Activated CD8-positive, alpha-beta memory T cell treated with anti-CD3 and anti-CD28 coated beads, Interleukin-2, amount 50 U/mL, for 4 hours (primary cell): ENCODE data around the gene ZNF493.

Experiments used
- DNase-seq: peaks from one replicate; pipeline ENCODE4 v3.0.0-alpha.2; 2020

The ZNF493 gene

GRCh38 chr19:21463449-21464105 lies 66.6 kb downstream of the ZNF493 start:
- DNase-seq: no peak

GRCh38 chr19:21466627-21467026 lies 69.7 kb downstream of the ZNF493 start:
- DNase-seq: no peak

GRCh38 chr19:21468791-21469190 lies 71.9 kb downstream of the ZNF493 start:
- DNase-seq: no peak

GRCh38 chr19:21472507-21472906 lies 75.6 kb downstream of the ZNF493 start:
- no peak for DNase-seq

- DNase-seq: peak; percentile 66
Observed at GRCh38 chr19:21474671-21475181, 77.8 kb downstream of the ZNF493 start.
